ENCODE data around the gene GALNT9.

GRCh38 chr12:132174839-132175490, 154.4 kb downstream of the GALNT9 start:
- TF ChIP-seq, protein P1, sequence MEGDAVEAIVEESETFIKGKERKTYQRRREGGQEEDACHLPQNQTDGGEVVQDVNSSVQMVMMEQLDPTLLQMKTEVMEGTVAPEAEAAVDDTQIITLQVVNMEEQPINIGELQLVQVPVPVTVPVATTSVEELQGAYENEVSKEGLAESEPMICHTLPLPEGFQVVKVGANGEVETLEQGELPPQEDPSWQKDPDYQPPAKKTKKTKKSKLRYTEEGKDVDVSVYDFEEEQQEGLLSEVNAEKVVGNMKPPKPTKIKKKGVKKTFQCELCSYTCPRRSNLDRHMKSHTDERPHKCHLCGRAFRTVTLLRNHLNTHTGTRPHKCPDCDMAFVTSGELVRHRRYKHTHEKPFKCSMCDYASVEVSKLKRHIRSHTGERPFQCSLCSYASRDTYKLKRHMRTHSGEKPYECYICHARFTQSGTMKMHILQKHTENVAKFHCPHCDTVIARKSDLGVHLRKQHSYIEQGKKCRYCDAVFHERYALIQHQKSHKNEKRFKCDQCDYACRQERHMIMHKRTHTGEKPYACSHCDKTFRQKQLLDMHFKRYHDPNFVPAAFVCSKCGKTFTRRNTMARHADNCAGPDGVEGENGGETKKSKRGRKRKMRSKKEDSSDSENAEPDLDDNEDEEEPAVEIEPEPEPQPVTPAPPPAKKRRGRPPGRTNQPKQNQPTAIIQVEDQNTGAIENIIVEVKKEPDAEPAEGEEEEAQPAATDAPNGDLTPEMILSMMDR (conservative IDR thresholded peaks at IDR 0.05; ENCODE audit: low read depth, low read length): no peak
- no peak for TF ChIP-seq EZH2 (IDR thresholded peaks at IDR 0.05; ENCODE audit: low read length, unreplicated experiment)
